Measurements from ENCODE around the gene PIGV.

DNA sequence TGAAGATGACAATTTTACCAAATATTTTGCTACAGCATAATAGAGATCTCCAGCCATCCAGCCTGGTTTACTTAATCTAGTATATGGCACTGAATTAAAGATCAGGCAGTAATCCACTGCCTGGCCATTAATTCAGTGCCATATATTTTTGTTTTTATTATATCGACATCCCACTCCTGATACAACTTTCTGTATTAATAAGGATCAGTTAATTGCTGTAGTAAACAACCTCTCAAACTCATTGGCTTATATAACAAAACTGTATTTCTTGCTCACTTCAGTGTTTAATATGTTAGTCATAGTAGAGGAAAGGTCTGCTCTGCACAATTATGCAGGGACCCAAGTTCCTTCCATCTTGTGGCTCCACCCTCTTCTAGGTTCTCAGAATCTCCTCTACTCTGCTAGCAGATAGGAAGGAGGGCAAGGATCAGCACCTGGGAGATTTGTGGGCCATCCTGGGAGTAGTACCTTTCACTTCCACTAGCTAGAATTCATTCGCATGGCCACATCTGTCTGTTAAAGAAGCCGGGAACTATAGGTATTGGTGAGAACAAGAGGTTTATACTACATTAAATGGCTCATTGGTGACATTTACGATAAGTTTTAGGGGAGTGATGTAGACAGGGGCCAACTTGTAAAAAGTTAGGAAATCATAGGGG lies 35.1 kb downstream of the PIGV start:
- no peak for TF ChIP-seq ZNF341 (tag by site-specific recombination; IDR thresholded peaks at IDR 0.05; ENCODE audit: low read depth)
- TF ChIP-seq, protein P1, sequence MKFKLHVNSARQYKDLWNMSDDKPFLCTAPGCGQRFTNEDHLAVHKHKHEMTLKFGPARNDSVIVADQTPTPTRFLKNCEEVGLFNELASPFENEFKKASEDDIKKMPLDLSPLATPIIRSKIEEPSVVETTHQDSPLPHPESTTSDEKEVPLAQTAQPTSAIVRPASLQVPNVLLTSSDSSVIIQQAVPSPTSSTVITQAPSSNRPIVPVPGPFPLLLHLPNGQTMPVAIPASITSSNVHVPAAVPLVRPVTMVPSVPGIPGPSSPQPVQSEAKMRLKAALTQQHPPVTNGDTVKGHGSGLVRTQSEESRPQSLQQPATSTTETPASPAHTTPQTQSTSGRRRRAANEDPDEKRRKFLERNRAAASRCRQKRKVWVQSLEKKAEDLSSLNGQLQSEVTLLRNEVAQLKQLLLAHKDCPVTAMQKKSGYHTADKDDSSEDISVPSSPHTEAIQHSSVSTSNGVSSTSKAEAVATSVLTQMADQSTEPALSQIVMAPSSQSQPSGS (tag by site-specific recombination; IDR thresholded peaks at IDR 0.05; ENCODE audit: low read depth), result no peak
- TF ChIP-seq, protein P2, sequence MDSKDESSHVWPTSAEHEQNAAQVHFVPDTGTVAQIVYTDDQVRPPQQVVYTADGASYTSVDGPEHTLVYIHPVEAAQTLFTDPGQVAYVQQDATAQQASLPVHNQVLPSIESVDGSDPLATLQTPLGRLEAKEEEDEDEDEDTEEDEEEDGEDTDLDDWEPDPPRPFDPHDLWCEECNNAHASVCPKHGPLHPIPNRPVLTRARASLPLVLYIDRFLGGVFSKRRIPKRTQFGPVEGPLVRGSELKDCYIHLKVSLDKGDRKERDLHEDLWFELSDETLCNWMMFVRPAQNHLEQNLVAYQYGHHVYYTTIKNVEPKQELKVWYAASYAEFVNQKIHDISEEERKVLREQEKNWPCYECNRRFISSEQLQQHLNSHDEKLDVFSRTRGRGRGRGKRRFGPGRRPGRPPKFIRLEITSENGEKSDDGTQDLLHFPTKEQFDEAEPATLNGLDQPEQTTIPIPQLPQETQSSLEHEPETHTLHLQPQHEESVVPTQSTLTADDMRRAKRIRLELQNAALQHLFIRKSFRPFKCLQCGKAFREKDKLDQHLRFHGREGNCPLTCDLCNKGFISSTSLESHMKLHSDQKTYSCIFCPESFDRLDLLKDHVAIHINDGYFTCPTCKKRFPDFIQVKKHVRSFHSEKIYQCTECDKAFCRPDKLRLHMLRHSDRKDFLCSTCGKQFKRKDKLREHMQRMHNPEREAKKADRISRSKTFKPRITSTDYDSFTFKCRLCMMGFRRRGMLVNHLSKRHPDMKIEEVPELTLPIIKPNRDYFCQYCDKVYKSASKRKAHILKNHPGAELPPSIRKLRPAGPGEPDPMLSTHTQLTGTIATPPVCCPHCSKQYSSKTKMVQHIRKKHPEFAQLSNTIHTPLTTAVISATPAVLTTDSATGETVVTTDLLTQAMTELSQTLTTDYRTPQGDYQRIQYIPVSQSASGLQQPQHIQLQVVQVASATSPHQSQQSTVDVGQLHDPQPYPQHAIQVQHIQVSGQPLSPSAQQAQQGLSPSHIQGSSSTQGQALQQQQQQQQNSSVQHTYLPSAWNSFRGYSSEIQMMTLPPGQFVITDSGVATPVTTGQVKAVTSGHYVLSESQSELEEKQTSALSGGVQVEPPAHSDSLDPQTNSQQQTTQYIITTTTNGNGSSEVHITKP (tag by site-specific recombination; IDR thresholded peaks at IDR 0.05), result no peak
